ENCODE measurements around the gene OSER1. TPM values are rescaled to one million over a fixed set of nuclear protein-coding genes. Genes with fewer than 3 reads are reported as not detected.
A peak's percentile ranks its signal among the peaks of the same experiment; 100 is the strongest.

OSER1 gene
- total RNA-seq, 1 experiment from 2014 or later, result 24.3 TPM

GRCh38 chr20:44215125-44215524 is 4.6 kb upstream of the OSER1 start:
- H3K36me3 Mint-ChIP-seq, result 0 out of 2 replicates have a peak, but pooled peaks cover under 1% of the 10 kb centered on the region
- no peak overlapping the region for H3K4me3 Mint-ChIP-seq
- no peaks in the 10 kb centered on the region for H3K9me3 Mint-ChIP-seq
- no peaks in the 10 kb centered on the region for H3K27me3 Mint-ChIP-seq (ENCODE audit: low read depth)
- ChIA-PET CTCF (interaction anchor here (2.6 to 5.2 kb wide), 3 partner anchors 95 to 174 kb away, joined by 8 to 85 read pairs (median 77); partner anchors contain the start of gene FITM2), POLR2A (no interaction called here)
- ATAC-seq (peak; percentile 25; the same call in 1 of the 2 replicates), DNase-seq (ENCODE audit: low spot score) (peak; percentile 76)
- peaks cover 33% of the 10 kb centered on the region for H3K4me1 Mint-ChIP-seq
- TF ChIP-seq CREB1 (CRISPR knock-in tag; IDR thresholded peaks at IDR 0.05) (no peak), CREM (CRISPR knock-in tag; IDR thresholded peaks at IDR 0.05) (no peak)
- TF ChIP-seq, protein P1, sequence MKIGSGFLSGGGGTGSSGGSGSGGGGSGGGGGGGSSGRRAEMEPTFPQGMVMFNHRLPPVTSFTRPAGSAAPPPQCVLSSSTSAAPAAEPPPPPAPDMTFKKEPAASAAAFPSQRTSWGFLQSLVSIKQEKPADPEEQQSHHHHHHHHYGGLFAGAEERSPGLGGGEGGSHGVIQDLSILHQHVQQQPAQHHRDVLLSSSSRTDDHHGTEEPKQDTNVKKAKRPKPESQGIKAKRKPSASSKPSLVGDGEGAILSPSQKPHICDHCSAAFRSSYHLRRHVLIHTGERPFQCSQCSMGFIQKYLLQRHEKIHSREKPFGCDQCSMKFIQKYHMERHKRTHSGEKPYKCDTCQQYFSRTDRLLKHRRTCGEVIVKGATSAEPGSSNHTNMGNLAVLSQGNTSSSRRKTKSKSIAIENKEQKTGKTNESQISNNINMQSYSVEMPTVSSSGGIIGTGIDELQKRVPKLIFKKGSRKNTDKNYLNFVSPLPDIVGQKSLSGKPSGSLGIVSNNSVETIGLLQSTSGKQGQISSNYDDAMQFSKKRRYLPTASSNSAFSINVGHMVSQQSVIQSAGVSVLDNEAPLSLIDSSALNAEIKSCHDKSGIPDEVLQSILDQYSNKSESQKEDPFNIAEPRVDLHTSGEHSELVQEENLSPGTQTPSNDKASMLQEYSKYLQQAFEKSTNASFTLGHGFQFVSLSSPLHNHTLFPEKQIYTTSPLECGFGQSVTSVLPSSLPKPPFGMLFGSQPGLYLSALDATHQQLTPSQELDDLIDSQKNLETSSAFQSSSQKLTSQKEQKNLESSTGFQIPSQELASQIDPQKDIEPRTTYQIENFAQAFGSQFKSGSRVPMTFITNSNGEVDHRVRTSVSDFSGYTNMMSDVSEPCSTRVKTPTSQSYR (CRISPR knock-in tag; IDR thresholded peaks at IDR 0.05), result no peak
- TF ChIP-seq, protein P2, sequence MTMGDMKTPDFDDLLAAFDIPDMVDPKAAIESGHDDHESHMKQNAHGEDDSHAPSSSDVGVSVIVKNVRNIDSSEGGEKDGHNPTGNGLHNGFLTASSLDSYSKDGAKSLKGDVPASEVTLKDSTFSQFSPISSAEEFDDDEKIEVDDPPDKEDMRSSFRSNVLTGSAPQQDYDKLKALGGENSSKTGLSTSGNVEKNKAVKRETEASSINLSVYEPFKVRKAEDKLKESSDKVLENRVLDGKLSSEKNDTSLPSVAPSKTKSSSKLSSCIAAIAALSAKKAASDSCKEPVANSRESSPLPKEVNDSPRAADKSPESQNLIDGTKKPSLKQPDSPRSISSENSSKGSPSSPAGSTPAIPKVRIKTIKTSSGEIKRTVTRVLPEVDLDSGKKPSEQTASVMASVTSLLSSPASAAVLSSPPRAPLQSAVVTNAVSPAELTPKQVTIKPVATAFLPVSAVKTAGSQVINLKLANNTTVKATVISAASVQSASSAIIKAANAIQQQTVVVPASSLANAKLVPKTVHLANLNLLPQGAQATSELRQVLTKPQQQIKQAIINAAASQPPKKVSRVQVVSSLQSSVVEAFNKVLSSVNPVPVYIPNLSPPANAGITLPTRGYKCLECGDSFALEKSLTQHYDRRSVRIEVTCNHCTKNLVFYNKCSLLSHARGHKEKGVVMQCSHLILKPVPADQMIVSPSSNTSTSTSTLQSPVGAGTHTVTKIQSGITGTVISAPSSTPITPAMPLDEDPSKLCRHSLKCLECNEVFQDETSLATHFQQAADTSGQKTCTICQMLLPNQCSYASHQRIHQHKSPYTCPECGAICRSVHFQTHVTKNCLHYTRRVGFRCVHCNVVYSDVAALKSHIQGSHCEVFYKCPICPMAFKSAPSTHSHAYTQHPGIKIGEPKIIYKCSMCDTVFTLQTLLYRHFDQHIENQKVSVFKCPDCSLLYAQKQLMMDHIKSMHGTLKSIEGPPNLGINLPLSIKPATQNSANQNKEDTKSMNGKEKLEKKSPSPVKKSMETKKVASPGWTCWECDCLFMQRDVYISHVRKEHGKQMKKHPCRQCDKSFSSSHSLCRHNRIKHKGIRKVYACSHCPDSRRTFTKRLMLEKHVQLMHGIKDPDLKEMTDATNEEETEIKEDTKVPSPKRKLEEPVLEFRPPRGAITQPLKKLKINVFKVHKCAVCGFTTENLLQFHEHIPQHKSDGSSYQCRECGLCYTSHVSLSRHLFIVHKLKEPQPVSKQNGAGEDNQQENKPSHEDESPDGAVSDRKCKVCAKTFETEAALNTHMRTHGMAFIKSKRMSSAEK (CRISPR knock-in tag; IDR thresholded peaks at IDR 0.05; ENCODE audit: borderline replicate concordance), result no peak
- peak overlapping the region; percentile 31 for H3K27ac Mint-ChIP-seq

- Mint-ChIP-seq H3K4me1 (peaks cover 45% of the 10 kb centered on the region), H3K27ac (peak overlapping the region; percentile 19; the same call in 1 of the 2 replicates), H3K4me3 (no peak overlapping the region), H3K36me3 (0 out of 2 replicates have a peak, but pooled peaks cover 2% of the 10 kb centered on the region), H3K27me3 (ENCODE audit: low read depth) (no peaks in the 10 kb centered on the region), H3K9me3 (no peaks in the 10 kb centered on the region)
- POLR2A ChIA-PET, result no interaction called here
- DNase-seq (ENCODE audit: low spot score), result no peak
- TF ChIP-seq ESRRA (CRISPR knock-in tag; IDR thresholded peaks at IDR 0.05; ENCODE audit: borderline replicate concordance), result no peak
- TF ChIP-seq EMX1 (CRISPR knock-in tag; IDR thresholded peaks at IDR 0.05), result no peak
- no peak for TF ChIP-seq ZNF396 (CRISPR knock-in tag; IDR thresholded peaks at IDR 0.05; ENCODE audit: borderline replicate concordance)
- CTCF ChIA-PET, result interaction anchor here (1.7 to 2.7 kb wide), 3 partner anchors 10 to 176 kb away, joined by 6 to 10 read pairs (median 8); no protein-coding TSS in a partner anchor
- ATAC-seq, result no peak
These were observed 2.2 kb upstream of the OSER1 start for GRCh38 chr20:44212792-44213191.

GRCh38 chr20:44211177-44212039 is 837 bp upstream of the OSER1 start:
- ChIA-PET CTCF (interaction anchor here (1.0 to 2.7 kb wide), 5 partner anchors 12 to 177 kb away, joined by 4 to 10 read pairs (median 6); no protein-coding TSS in a partner anchor), POLR2A (interaction anchor here (0.9 to 1.0 kb wide), 2 partner anchors 24 to 153 kb away, joined by 3 to 5 read pairs; no protein-coding TSS in a partner anchor)
- peak overlapping the region; percentile 96 for H3K27ac Mint-ChIP-seq
- DNase-seq (ENCODE audit: low spot score) (no peak), ATAC-seq (no peak; the same call in 1 of the 2 replicates)
- no peaks in the 10 kb centered on the region for H3K9me3 Mint-ChIP-seq
- H3K36me3 Mint-ChIP-seq, result peaks cover 4% of the 10 kb centered on the region
- H3K27me3 Mint-ChIP-seq (ENCODE audit: low read depth), result no peaks in the 10 kb centered on the region
- peak overlapping the region; percentile 100 for H3K4me3 Mint-ChIP-seq
- peaks cover 46% of the 10 kb centered on the region for H3K4me1 Mint-ChIP-seq
- TF ChIP-seq CREM (CRISPR knock-in tag; IDR thresholded peaks at IDR 0.05) (0 out of 2 replicates have a peak, but pooled peaks have one; percentile 16), HMGXB4 (CRISPR knock-in tag; IDR thresholded peaks at IDR 0.05) (no peak), KAT7 (CRISPR knock-in tag; IDR thresholded peaks at IDR 0.05; ENCODE audit: borderline replicate concordance) (0 out of 2 replicates have a peak, but pooled peaks have one; percentile 26)
